Measurements from ENCODE around the gene RAB17.

RAB17 gene

GRCh38 chr2:237583385-237584295 is 6.9 kb downstream of the RAB17 start:
- no peak for DNase-seq
- Mint-ChIP-seq H3K9me3 (no peaks in the 10 kb centered on the region), H3K4me3 (no peak overlapping the region), H3K36me3 (no peaks in the 10 kb centered on the region), H3K27me3 (peaks cover 20% of the 10 kb centered on the region), H3K4me1 (peaks cover 6% of the 10 kb centered on the region), H3K27ac (no peak overlapping the region)
- CTCF ChIA-PET: interaction anchor here (0.5 to 6.6 kb wide), 7 partner anchors 10 to 275 kb away, joined by 3 to 64 read pairs (median 4); no protein-coding TSS in a partner anchor

GRCh38 chr2:237581751-237582746 is 8.5 kb downstream of the RAB17 start:
- no peak overlapping the region for H3K4me3 Mint-ChIP-seq
- H3K27me3 Mint-ChIP-seq: peaks cover 13% of the 10 kb centered on the region
- no peaks in the 10 kb centered on the region for H3K9me3 Mint-ChIP-seq
- H3K27ac Mint-ChIP-seq: no peak overlapping the region
- CTCF ChIA-PET: interaction anchor here (0.6 to 6.6 kb wide), 28 partner anchors 10 to 681 kb away, joined by 3 to 64 read pairs (median 4); no protein-coding TSS in a partner anchor
- peak; percentile 67 for DNase-seq
- H3K36me3 Mint-ChIP-seq: no peaks in the 10 kb centered on the region
- H3K4me1 Mint-ChIP-seq: peaks cover 6% of the 10 kb centered on the region

GRCh38 chr2:237581326-237581725 is 9.2 kb downstream of the RAB17 start:
- Mint-ChIP-seq H3K4me3 (no peak overlapping the region), H3K27ac (no peak overlapping the region)
- CTCF ChIA-PET: interaction anchor here (0.6 to 6.6 kb wide), 28 partner anchors 9 to 682 kb away, joined by 3 to 64 read pairs (median 4); no protein-coding TSS in a partner anchor

GRCh38 chr2:237577956-237578870 is 12.3 kb downstream of the RAB17 start:
- H3K27me3 Mint-ChIP-seq: peaks cover 14% of the 10 kb centered on the region
- H3K9me3 Mint-ChIP-seq: no peaks in the 10 kb centered on the region
- H3K4me3 Mint-ChIP-seq: no peak overlapping the region
- H3K4me1 Mint-ChIP-seq: peaks cover 6% of the 10 kb centered on the region
- no peak overlapping the region for H3K27ac Mint-ChIP-seq
- CTCF ChIA-PET: interaction anchor here (4.5 kb wide), 1 partner anchor 66 kb away, joined by 22 read pairs; no protein-coding TSS in a partner anchor
- DNase-seq: no peak
- no peaks in the 10 kb centered on the region for H3K36me3 Mint-ChIP-seq

More at GRCh38 chr2:237581326-237581725, 9.2 kb downstream of the RAB17 start:
- H3K36me3 Mint-ChIP-seq: no peaks in the 10 kb centered on the region
- no peak for DNase-seq
- peaks cover 6% of the 10 kb centered on the region for H3K4me1 Mint-ChIP-seq
- no peaks in the 10 kb centered on the region for H3K9me3 Mint-ChIP-seq
- H3K27me3 Mint-ChIP-seq: peaks cover 13% of the 10 kb centered on the region

- H3K27ac Mint-ChIP-seq: no peak overlapping the region
- CTCF ChIA-PET: interaction anchor here (7.9 kb wide), 1 partner anchor 66 kb away, joined by 215 read pairs; no protein-coding TSS in a partner anchor
- no peak for DNase-seq
- H3K9me3 Mint-ChIP-seq: no peaks in the 10 kb centered on the region
- H3K36me3 Mint-ChIP-seq: no peaks in the 10 kb centered on the region
- peaks cover 16% of the 10 kb centered on the region for H3K27me3 Mint-ChIP-seq
- H3K4me1 Mint-ChIP-seq: peaks cover 4% of the 10 kb centered on the region
- H3K4me3 Mint-ChIP-seq: no peak overlapping the region
Measured at GRCh38 chr2:237577458-237577857, 13.1 kb downstream of the RAB17 start.

GRCh38 chr2:237576974-237577373 is 13.6 kb downstream of the RAB17 start:
- Mint-ChIP-seq H3K4me3 (no peak overlapping the region), H3K36me3 (no peaks in the 10 kb centered on the region), H3K27ac (no peak overlapping the region), H3K4me1 (peaks cover 4% of the 10 kb centered on the region), H3K9me3 (no peaks in the 10 kb centered on the region), H3K27me3 (peaks cover 19% of the 10 kb centered on the region)
- CTCF ChIA-PET: interaction anchor here (7.9 kb wide), 1 partner anchor 65 kb away, joined by 215 read pairs; no protein-coding TSS in a partner anchor
- DNase-seq: no peak

GRCh38 chr2:237575869-237576862 is 14.4 kb downstream of the RAB17 start:
- Mint-ChIP-seq H3K36me3 (no peaks in the 10 kb centered on the region), H3K4me3 (no peak overlapping the region), H3K4me1 (no peaks in the 10 kb centered on the region), H3K27me3 (peaks cover 24% of the 10 kb centered on the region), H3K27ac (no peak overlapping the region), H3K9me3 (no peaks in the 10 kb centered on the region)
- CTCF ChIA-PET: interaction anchor here (7.9 kb wide), 1 partner anchor 64 kb away, joined by 215 read pairs; no protein-coding TSS in a partner anchor
- no peak for DNase-seq

- CTCF ChIA-PET: interaction anchor here (1.2 to 7.9 kb wide), 2 partner anchors 63 to 200 kb away, joined by 3 to 215 read pairs; no protein-coding TSS in a partner anchor
- Mint-ChIP-seq H3K4me1 (no peaks in the 10 kb centered on the region), H3K9me3 (no peaks in the 10 kb centered on the region), H3K36me3 (no peaks in the 10 kb centered on the region), H3K4me3 (no peak overlapping the region), H3K27me3 (peaks cover 29% of the 10 kb centered on the region), H3K27ac (no peak overlapping the region)
- DNase-seq: no peak
Measured at GRCh38 chr2:237574894-237575868, 15.4 kb downstream of the RAB17 start.

GRCh38 chr2:237574467-237574866 is 16.1 kb downstream of the RAB17 start:
- Mint-ChIP-seq H3K27me3 (peaks cover 32% of the 10 kb centered on the region), H3K36me3 (no peaks in the 10 kb centered on the region), H3K4me3 (no peak overlapping the region), H3K27ac (no peak overlapping the region), H3K4me1 (no peaks in the 10 kb centered on the region), H3K9me3 (no peaks in the 10 kb centered on the region)
- CTCF ChIA-PET: interaction anchor here (1.2 to 7.9 kb wide), 2 partner anchors 63 to 200 kb away, joined by 3 to 215 read pairs; no protein-coding TSS in a partner anchor
- DNase-seq: no peak

GRCh38 chr2:237573721-237574415 is 16.7 kb downstream of the RAB17 start:
- CTCF ChIA-PET: interaction anchor here (0.7 to 7.9 kb wide), 5 partner anchors 10 to 452 kb away, joined by 3 to 215 read pairs (median 5); no protein-coding TSS in a partner anchor
- H3K36me3 Mint-ChIP-seq: no peaks in the 10 kb centered on the region
- H3K9me3 Mint-ChIP-seq: no peaks in the 10 kb centered on the region
- no peak overlapping the region for H3K4me3 Mint-ChIP-seq
- no peak overlapping the region for H3K27ac Mint-ChIP-seq
- DNase-seq: no peak
- peaks cover 32% of the 10 kb centered on the region for H3K27me3 Mint-ChIP-seq
- no peaks in the 10 kb centered on the region for H3K4me1 Mint-ChIP-seq

- Mint-ChIP-seq H3K4me3 (no peak overlapping the region), H3K27ac (no peak overlapping the region), H3K9me3 (no peaks in the 10 kb centered on the region), H3K4me1 (no peaks in the 10 kb centered on the region), H3K27me3 (peaks cover 32% of the 10 kb centered on the region), H3K36me3 (no peaks in the 10 kb centered on the region)
- CTCF ChIA-PET: interaction anchor here (0.6 to 7.9 kb wide), 28 partner anchors 9 to 451 kb away, joined by 3 to 215 read pairs (median 5); no protein-coding TSS in a partner anchor
- no peak for DNase-seq
Measured at GRCh38 chr2:237572742-237573101, 17.8 kb downstream of the RAB17 start.

Data from activated naive CD4-positive, alpha-beta T cell treated with anti-CD3 and anti-CD28 coated beads, Interleukin-2, amount 10 ng/mL, durations not matched to agents 7 days and 5 days (primary cell).